NCI-H2081 (cell line): ENCODE results near the gene KLHL40.

ENCODE experiments used
- DNase-seq, 2 experiments: peaks; one replicate each; lab custom pipeline; 2025; lab: John Stamatoyannopoulos, UW

KLHL40 gene

GRCh38 chr3:42723219-42723618 lies 37.9 kb downstream of the KLHL40 start:
- no peak for DNase-seq

GRCh38 chr3:42725454-42725853 lies 40.1 kb downstream of the KLHL40 start:
- no peak for DNase-seq

- DNase-seq: no peak
These were observed 42.7 kb downstream of the KLHL40 start for GRCh38 chr3:42728056-42728455.

- DNase-seq: no peak
These were observed 43.5 kb downstream of the KLHL40 start for GRCh38 chr3:42728668-42729364.

GRCh38 chr3:42729404-42730145 lies 44.2 kb downstream of the KLHL40 start:
- DNase-seq: no peak

- DNase-seq: no peak
These were observed 45.0 kb downstream of the KLHL40 start for GRCh38 chr3:42730294-42730693.

- DNase-seq: no peak
These were observed 45.5 kb downstream of the KLHL40 start for GRCh38 chr3:42730706-42731420.

GRCh38 chr3:42731476-42732195 lies 46.3 kb downstream of the KLHL40 start:
- no peak for DNase-seq

- no peak for DNase-seq
These were observed 47.0 kb downstream of the KLHL40 start for GRCh38 chr3:42732196-42732828.

GRCh38 chr3:42732829-42733459 lies 47.6 kb downstream of the KLHL40 start:
- DNase-seq: no peak

- no peak for DNase-seq
These were observed 48.3 kb downstream of the KLHL40 start for GRCh38 chr3:42733501-42734262.

GRCh38 chr3:42734263-42734860 lies 49.0 kb downstream of the KLHL40 start:
- DNase-seq: no peak

- no peak for DNase-seq
These were observed 49.7 kb downstream of the KLHL40 start for GRCh38 chr3:42735019-42735418.

- no peak for DNase-seq
These were observed 50.3 kb downstream of the KLHL40 start for GRCh38 chr3:42735615-42736014.

GRCh38 chr3:42736081-42736480 lies 50.7 kb downstream of the KLHL40 start:
- DNase-seq: no peak

- no peak for DNase-seq
These were observed 51.2 kb downstream of the KLHL40 start for GRCh38 chr3:42736531-42736930.

- no peak for DNase-seq
These were observed 54.2 kb downstream of the KLHL40 start for GRCh38 chr3:42739401-42740158.

- DNase-seq: no peak
These were observed 56.5 kb downstream of the KLHL40 start for GRCh38 chr3:42741796-42742195.
